ENCODE measurements around the gene PLCB4. TPM values are rescaled to one million over a fixed set of nuclear protein-coding genes. Genes with fewer than 3 reads are reported as not detected.

PLCB4 gene
- total RNA-seq, 1 experiment from 2014 or later, result 12.9 TPM

DNA sequence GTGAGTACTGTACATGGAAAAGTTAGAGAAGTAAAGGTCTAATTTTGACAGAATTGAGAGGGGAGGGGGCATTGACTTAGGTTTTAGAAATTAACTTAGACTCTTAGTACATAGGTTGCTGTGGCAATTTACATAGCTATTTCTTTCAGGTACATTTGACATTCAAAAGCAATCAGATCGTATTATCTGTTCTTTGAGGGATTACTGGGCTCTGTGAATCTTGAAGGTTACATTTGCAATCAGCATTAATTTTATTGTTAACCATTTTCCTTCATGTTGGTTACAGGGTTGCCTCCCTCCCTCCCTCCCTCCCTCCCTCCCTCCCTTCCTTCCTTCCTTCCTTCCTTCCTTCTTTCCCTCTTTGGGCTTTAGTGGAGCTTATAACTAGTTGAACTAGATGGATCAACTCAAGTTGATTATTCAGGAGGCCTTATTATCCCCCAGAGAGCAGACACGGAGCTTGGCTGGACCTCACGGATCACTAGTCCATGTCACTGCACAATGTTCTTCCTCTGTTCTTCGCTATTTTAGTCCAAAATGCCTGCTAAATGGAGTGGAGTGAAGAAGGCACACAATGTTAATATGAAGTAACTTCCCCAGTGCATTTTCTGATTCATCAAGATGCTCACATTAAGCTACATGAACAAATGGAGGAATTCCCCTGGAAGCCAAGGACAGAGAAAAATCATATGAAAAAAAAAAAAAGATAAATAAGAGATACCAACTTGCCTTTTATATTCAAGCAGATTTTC lies 87.8 kb downstream of the PLCB4 start:
- Mint-ChIP-seq H3K9me3 (ENCODE audit: low read depth, unreplicated experiment) (peaks cover 4% of the 10 kb centered on the region), H3K27ac (ENCODE audit: unreplicated experiment) (no peak overlapping the region), H3K4me1 (ENCODE audit: low read depth, unreplicated experiment) (no peaks in the 10 kb centered on the region), H3K27me3 (ENCODE audit: unreplicated experiment) (no peaks in the 10 kb centered on the region), H3K4me3 (ENCODE audit: low read depth, unreplicated experiment) (no peak overlapping the region), H3K36me3 (ENCODE audit: insufficient read depth, unreplicated experiment) (no peaks in the 10 kb centered on the region)
- BruUV-seq (replicated peaks), result no TSS peak
- TF ChIP-seq, protein P1, sequence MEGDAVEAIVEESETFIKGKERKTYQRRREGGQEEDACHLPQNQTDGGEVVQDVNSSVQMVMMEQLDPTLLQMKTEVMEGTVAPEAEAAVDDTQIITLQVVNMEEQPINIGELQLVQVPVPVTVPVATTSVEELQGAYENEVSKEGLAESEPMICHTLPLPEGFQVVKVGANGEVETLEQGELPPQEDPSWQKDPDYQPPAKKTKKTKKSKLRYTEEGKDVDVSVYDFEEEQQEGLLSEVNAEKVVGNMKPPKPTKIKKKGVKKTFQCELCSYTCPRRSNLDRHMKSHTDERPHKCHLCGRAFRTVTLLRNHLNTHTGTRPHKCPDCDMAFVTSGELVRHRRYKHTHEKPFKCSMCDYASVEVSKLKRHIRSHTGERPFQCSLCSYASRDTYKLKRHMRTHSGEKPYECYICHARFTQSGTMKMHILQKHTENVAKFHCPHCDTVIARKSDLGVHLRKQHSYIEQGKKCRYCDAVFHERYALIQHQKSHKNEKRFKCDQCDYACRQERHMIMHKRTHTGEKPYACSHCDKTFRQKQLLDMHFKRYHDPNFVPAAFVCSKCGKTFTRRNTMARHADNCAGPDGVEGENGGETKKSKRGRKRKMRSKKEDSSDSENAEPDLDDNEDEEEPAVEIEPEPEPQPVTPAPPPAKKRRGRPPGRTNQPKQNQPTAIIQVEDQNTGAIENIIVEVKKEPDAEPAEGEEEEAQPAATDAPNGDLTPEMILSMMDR (IDR thresholded peaks at IDR 0.05; ENCODE audit: unreplicated experiment), result no peak
- intact Hi-C loops (cut with micrococcal nuclease; ENCODE audit: unreplicated experiment), result no loop called here
- no peak for DNase-seq
- CTCF ChIA-PET, result no interaction called here

DNA sequence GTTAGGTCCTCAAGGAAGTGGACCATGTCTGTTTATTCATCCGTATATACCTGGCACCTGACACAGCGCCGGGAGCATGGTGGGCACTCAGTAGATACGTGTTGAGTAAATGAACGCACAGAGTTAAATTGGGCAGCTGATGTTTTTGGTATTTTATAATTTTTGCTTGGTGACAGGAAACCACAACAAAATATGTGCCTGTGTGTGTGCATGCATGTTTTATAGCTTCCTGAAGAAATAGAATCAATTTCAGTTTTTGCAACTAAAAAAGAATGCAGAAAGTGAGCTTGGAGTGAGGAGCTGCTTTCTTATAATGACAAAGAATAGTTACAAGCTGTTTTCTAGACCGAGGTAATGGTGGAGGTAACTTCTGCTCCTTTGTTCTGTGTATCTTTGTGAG lies 91.4 kb downstream of the PLCB4 start:
- Mint-ChIP-seq H3K4me1 (ENCODE audit: low read depth, unreplicated experiment) (no peaks in the 10 kb centered on the region), H3K36me3 (ENCODE audit: insufficient read depth, unreplicated experiment) (no peaks in the 10 kb centered on the region), H3K4me3 (ENCODE audit: low read depth, unreplicated experiment) (no peak overlapping the region), H3K27me3 (ENCODE audit: unreplicated experiment) (no peaks in the 10 kb centered on the region), H3K9me3 (ENCODE audit: low read depth, unreplicated experiment) (no peaks in the 10 kb centered on the region), H3K27ac (ENCODE audit: unreplicated experiment) (no peak overlapping the region)
- CTCF ChIA-PET, result no interaction called here
- TF ChIP-seq, protein P1 (IDR thresholded peaks at IDR 0.05; ENCODE audit: unreplicated experiment), result no peak
- intact Hi-C loops (cut with micrococcal nuclease; ENCODE audit: unreplicated experiment), result no loop called here
- BruUV-seq (replicated peaks), result no TSS peak
- DNase-seq, result no peak

DNA sequence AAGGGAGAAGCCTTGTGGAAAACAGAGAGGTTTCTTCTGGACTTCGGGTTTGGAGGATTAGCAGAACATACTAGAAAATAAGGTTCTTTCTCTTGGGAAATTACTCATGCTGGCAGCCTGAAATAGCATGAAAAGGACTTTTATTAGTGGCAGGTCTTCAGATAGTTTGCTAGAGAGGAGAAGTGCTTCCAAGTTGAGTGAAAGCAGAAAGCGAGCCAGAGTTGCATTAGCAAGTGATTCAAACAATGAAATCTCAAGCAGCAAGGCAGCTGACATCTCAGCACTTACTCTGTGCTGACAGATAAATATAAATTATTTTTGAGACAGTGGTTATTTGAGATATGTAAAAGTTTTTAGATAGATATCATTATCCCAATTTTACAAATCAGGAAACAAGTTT lies 91.9 kb downstream of the PLCB4 start:
- Mint-ChIP-seq H3K4me3 (ENCODE audit: low read depth, unreplicated experiment) (no peak overlapping the region), H3K27me3 (ENCODE audit: unreplicated experiment) (no peaks in the 10 kb centered on the region), H3K9me3 (ENCODE audit: low read depth, unreplicated experiment) (no peaks in the 10 kb centered on the region), H3K4me1 (ENCODE audit: low read depth, unreplicated experiment) (no peaks in the 10 kb centered on the region), H3K27ac (ENCODE audit: unreplicated experiment) (no peak overlapping the region), H3K36me3 (ENCODE audit: insufficient read depth, unreplicated experiment) (no peaks in the 10 kb centered on the region)
- CTCF ChIA-PET, result no interaction called here
- BruUV-seq (replicated peaks), result no TSS peak
- intact Hi-C loops (cut with micrococcal nuclease; ENCODE audit: unreplicated experiment), result no loop called here
- no peak for DNase-seq
- TF ChIP-seq, protein P1 (IDR thresholded peaks at IDR 0.05; ENCODE audit: unreplicated experiment), result no peak

DNA sequence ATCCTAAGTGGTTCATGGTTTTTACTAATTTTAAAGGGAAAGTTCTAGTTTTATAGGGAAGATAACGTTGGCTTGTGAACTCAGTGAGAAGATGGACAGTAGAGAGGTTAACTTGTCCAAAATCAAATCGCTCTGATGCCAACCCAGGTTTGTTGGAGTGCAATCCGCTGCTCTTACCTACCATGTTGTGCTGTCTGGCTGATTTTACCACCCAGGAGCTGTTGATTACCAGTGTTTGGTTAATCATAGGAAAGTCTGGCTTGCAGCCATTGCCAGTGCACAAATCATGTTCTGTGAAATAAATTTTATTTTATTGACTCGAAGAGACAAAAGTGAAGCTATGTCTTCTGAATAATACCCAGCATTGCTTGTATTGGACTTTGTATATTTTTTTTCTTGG lies 92.4 kb downstream of the PLCB4 start:
- TF ChIP-seq, protein P1 (IDR thresholded peaks at IDR 0.05; ENCODE audit: unreplicated experiment), result no peak
- CTCF ChIA-PET, result no interaction called here
- Mint-ChIP-seq H3K4me1 (ENCODE audit: low read depth, unreplicated experiment) (no peaks in the 10 kb centered on the region), H3K9me3 (ENCODE audit: low read depth, unreplicated experiment) (no peaks in the 10 kb centered on the region), H3K36me3 (ENCODE audit: insufficient read depth, unreplicated experiment) (no peaks in the 10 kb centered on the region), H3K4me3 (ENCODE audit: low read depth, unreplicated experiment) (no peak overlapping the region), H3K27ac (ENCODE audit: unreplicated experiment) (no peak overlapping the region), H3K27me3 (ENCODE audit: unreplicated experiment) (no peaks in the 10 kb centered on the region)
- BruUV-seq (replicated peaks), result no TSS peak
- no peak for DNase-seq
- intact Hi-C loops (cut with micrococcal nuclease; ENCODE audit: unreplicated experiment), result no loop called here
